H9 (cell line): Measurements from ENCODE around the gene RNF214. TPM values are rescaled to one million over a fixed set of nuclear protein-coding genes. Genes with fewer than 3 reads are reported as not detected.
A peak's percentile ranks its signal among the peaks of the same experiment; 100 is the strongest.

Experiments used
- DNase-seq: peaks from one replicate; pipeline ENCODE4 v3.0.0-alpha.2; 2017
- H2AFZ ChIP-seq: one replicate; pipeline ENCODE4 v1.6.1; 2013; ENCODE audit warnings: mild to moderate bottlenecking, low read length, control low read depth, moderate library complexity
- H2AK5ac ChIP-seq: 2 replicates; pipeline ENCODE4 v1.6.1; 2013; ENCODE audit warnings: low read length, control low read depth, mixed read lengths; ENCODE audit not compliant: insufficient read length
- H2BK120ac ChIP-seq: one replicate; pipeline ENCODE4 v1.6.1; 2013; ENCODE audit warnings: low read depth, mild to moderate bottlenecking, low read length, control low read depth, inconsistent platforms; ENCODE audit not compliant: poor library complexity, severe bottlenecking
- H2BK12ac ChIP-seq: 2 replicates; pipeline ENCODE4 v1.6.1; 2013; ENCODE audit warnings: low read length, control low read depth, mixed read lengths, low read depth; ENCODE audit not compliant: insufficient read length
- H2BK15ac ChIP-seq: 2 replicates; pipeline ENCODE4 v1.6.1; 2013; ENCODE audit warnings: low read depth, low read length, control low read depth
- H2BK20ac ChIP-seq: one replicate; pipeline ENCODE4 v1.6.1; 2013; ENCODE audit warnings: low read depth, mild to moderate bottlenecking, low read length, control low read depth, inconsistent platforms; ENCODE audit not compliant: poor library complexity, severe bottlenecking
- H2BK5ac ChIP-seq: 2 replicates; pipeline ENCODE4 v1.6.1; 2013; ENCODE audit warnings: low read length, control low read depth, mixed read lengths; ENCODE audit not compliant: insufficient read length
- H3K14ac ChIP-seq: 2 replicates; pipeline ENCODE4 v1.6.1; 2013; ENCODE audit warnings: low read length, control low read depth; ENCODE audit not compliant: insufficient read depth
- H3K18ac ChIP-seq: 2 replicates; pipeline ENCODE4 v1.6.1; 2013; ENCODE audit warnings: low read depth, mild to moderate bottlenecking, mixed read lengths, low read length, control low read depth; ENCODE audit not compliant: insufficient read length
- H3K23ac ChIP-seq: 2 replicates; pipeline ENCODE4 v1.6.1; 2013; ENCODE audit warnings: low read length, control low read depth, mixed read lengths, low read depth; ENCODE audit not compliant: insufficient read length
- H3K23me2 ChIP-seq: 2 replicates; pipeline ENCODE4 v1.6.1; 2013; ENCODE audit warnings: low read depth, mild to moderate bottlenecking, mixed read lengths, low read length, control low read depth; ENCODE audit not compliant: insufficient read length, poor library complexity, severe bottlenecking
- H3K27ac ChIP-seq: 2 replicates; pipeline ENCODE4 v1.5.1; 2013; ENCODE audit warnings: low read length, control low read depth, mixed read lengths, low read depth; ENCODE audit not compliant: insufficient read length
- H3K27me3 ChIP-seq: 2 replicates; pipeline ENCODE4 v1.6.1; 2013; ENCODE audit warnings: low read length, control low read depth, inconsistent platforms; ENCODE audit not compliant: insufficient read depth
- H3K4ac ChIP-seq: 2 replicates; pipeline ENCODE4 v1.6.1; 2013; ENCODE audit warnings: low read depth, mild to moderate bottlenecking, control low read depth, inconsistent platforms, low read length, moderate library complexity
- H3K4me1 ChIP-seq: 2 replicates; pipeline ENCODE4 v1.6.1; 2013; ENCODE audit warnings: low read length, control low read depth, inconsistent platforms; ENCODE audit not compliant: insufficient read depth
- H3K4me2 ChIP-seq: 2 replicates; pipeline ENCODE4 v1.6.1; 2013; ENCODE audit warnings: low read length, control low read depth, mixed read lengths; ENCODE audit not compliant: insufficient read length, insufficient read depth
- H3K56ac ChIP-seq: 2 replicates; pipeline ENCODE4 v1.6.1; 2013; ENCODE audit warnings: low read depth, mild to moderate bottlenecking, mixed read lengths, low read length, control low read depth; ENCODE audit not compliant: insufficient read length
- H3K79me1 ChIP-seq: 2 replicates; pipeline ENCODE4 v1.6.1; 2013; ENCODE audit warnings: low read depth, mild to moderate bottlenecking, moderate library complexity, low read length, control low read depth, inconsistent platforms; ENCODE audit not compliant: insufficient read depth, poor library complexity, severe bottlenecking
- H3K79me2 ChIP-seq: 2 replicates; pipeline ENCODE4 v1.6.1; 2013; ENCODE audit warnings: low read length, control low read depth, inconsistent platforms; ENCODE audit not compliant: insufficient read depth
- H3K9ac ChIP-seq: 2 replicates; pipeline ENCODE4 v1.6.1; 2013; ENCODE audit warnings: low read length, control low read depth, mixed read lengths; ENCODE audit not compliant: insufficient read length; ENCODE audit errors: extremely low read depth
- H3K9me3 ChIP-seq: one replicate; pipeline ENCODE4 v1.6.1; 2013; ENCODE audit warnings: low read depth, low read length, inconsistent platforms; ENCODE audit not compliant: control insufficient read depth
- H3T11ph ChIP-seq: one replicate; pipeline ENCODE4 v1.6.1; 2013; ENCODE audit warnings: mild to moderate bottlenecking, low read length, control low read depth, inconsistent platforms
- H4K20me1 ChIP-seq: one replicate; pipeline ENCODE4 v1.6.1; 2013; ENCODE audit not compliant: control insufficient read depth, insufficient read length, insufficient read depth
- H4K5ac ChIP-seq: 2 replicates; pipeline ENCODE4 v1.6.1; 2013; ENCODE audit warnings: low read depth, mild to moderate bottlenecking, mixed read lengths, low read length, control low read depth; ENCODE audit not compliant: insufficient read length
- H4K8ac ChIP-seq: replicated peaks from 2 replicates; pipeline ENCODE4 v1.6.1; 2013; ENCODE audit warnings: low read length, control low read depth, mixed read lengths, low read depth; ENCODE audit not compliant: insufficient read length
- H4K91ac ChIP-seq: 2 replicates; pipeline ENCODE4 v1.6.1; 2013; ENCODE audit warnings: low read depth, mild to moderate bottlenecking, moderate library complexity, mixed read lengths, low read length, control low read depth; ENCODE audit not compliant: insufficient read length
- H3K27ac Mint-ChIP-seq, 3 experiments: 2 replicates in 2 of 3; 3 replicates in 1 of 3; pipeline ENCODE4 v1.8.0; 2020 to 2021; ENCODE audit warnings: mixed read lengths in 3 of 3, mild to moderate bottlenecking in 1 of 3, moderate library complexity in 1 of 3
- H3K27me3 Mint-ChIP-seq: 2 replicates; pipeline ENCODE4 v1.8.0; 2021; ENCODE audit warnings: low read depth, mild to moderate bottlenecking, moderate library complexity, mixed read lengths
- H3K36me3 Mint-ChIP-seq, 3 experiments: 2 replicates in 2 of 3; 3 replicates in 1 of 3; pipeline ENCODE4 v1.8.0; 2020 to 2021; ENCODE audit warnings: low read depth in 3 of 3, mixed read lengths in 3 of 3; ENCODE audit not compliant: insufficient read depth in 1 of 3
- H3K4me1 Mint-ChIP-seq, 2 experiments: 2 replicates each; pipeline ENCODE4 v1.8.0; 2020; ENCODE audit warnings: mixed read lengths in 2 of 2
- H3K4me3 Mint-ChIP-seq, 2 experiments: 2 replicates in 1 of 2; 3 replicates in 1 of 2; pipeline ENCODE4 v1.8.0; 2020 to 2021; ENCODE audit warnings: mild to moderate bottlenecking in 2 of 2, mixed read lengths in 2 of 2, moderate library complexity in 1 of 2
- H3K9me3 Mint-ChIP-seq, 2 experiments: 2 replicates in 1 of 2; 3 replicates in 1 of 2; pipeline ENCODE4 v1.8.0; 2020; ENCODE audit warnings: mild to moderate bottlenecking in 2 of 2, mixed read lengths in 2 of 2, moderate library complexity in 1 of 2
- WGBS: extraction: QIAGEN DNeasy Blood & Tissue Kit; methylation state at CpG from one replicate; pipeline ENCODE4 v1.1.7; 2013; ENCODE audit warnings: missing lambda C conversion rate, low lambda C conversion rate, mixed read lengths; ENCODE audit not compliant: insufficient read length; ENCODE audit errors: extremely low coverage; 5-methylcytosine and 5-hydroxymethylcytosine counted together
- total RNA-seq: library from RNA; stranded (reverse); gene quantifications from 2 replicates; pipeline ENCODE4 v1.2.1, GENCODE V29; 2021
- TF ChIP-seq, protein P1 (sequence below): fragments of 200-600 bp; sonication (generic); conservative IDR thresholded peaks from 3 replicates; pipeline ENCODE4 v1.8.0; 2021; ENCODE audit warnings: antibody characterized with exemption, mild to moderate bottlenecking

The RNF214 gene
- total RNA-seq, 1 experiment from 2014 or later = 26.0 TPM

DNA sequence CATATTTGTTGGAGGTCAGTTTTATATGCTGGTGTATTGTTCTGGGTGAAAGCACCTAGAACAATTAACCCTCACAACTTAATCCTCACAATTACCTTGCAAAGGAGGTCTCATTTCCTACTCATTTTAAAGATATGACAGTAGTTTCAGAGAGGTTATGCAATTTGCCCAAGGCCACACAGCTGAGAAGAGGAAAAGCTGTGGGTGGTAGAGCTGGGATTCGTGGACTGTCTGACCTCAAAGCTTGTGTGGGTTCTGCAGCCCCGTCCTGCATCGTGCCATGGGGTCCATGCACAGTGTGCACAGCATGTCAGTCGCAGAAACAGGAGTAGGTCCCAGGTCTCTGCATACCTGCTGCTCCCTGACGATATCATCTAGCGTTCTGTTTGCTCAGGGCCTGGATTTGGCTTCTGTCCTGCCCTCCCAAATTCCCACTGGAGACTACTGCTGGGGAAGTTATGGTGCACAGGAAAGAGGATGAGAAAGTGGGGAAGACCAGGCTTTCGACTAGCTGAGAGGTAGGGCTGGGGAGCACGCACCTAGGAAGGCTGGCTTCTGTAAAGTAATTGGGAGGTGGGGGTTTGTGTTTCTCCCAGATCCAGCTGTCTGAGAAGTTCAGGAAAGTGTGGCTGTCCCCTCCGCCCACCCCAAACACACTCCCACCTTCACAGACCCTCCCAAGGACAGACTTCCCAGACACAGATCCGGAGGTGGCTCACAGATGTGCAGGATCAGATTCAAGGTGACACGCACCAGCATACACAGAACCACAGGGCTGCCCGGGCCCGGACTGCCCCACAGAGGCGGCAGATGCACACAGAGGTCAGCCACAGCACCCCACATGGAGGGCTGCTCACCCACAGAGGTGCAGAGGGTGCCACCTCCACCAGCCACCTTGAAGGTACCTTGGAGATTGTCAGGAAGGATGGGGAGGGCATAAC is 81.6 kb downstream of the RNF214 start:
- no peak overlapping the region for H3T11ph ChIP-seq
- no peak for DNase-seq
- H2BK120ac ChIP-seq = no peak overlapping the region
- H4K20me1 ChIP-seq = no peaks in the 10 kb centered on the region
- TF ChIP-seq, protein P1, sequence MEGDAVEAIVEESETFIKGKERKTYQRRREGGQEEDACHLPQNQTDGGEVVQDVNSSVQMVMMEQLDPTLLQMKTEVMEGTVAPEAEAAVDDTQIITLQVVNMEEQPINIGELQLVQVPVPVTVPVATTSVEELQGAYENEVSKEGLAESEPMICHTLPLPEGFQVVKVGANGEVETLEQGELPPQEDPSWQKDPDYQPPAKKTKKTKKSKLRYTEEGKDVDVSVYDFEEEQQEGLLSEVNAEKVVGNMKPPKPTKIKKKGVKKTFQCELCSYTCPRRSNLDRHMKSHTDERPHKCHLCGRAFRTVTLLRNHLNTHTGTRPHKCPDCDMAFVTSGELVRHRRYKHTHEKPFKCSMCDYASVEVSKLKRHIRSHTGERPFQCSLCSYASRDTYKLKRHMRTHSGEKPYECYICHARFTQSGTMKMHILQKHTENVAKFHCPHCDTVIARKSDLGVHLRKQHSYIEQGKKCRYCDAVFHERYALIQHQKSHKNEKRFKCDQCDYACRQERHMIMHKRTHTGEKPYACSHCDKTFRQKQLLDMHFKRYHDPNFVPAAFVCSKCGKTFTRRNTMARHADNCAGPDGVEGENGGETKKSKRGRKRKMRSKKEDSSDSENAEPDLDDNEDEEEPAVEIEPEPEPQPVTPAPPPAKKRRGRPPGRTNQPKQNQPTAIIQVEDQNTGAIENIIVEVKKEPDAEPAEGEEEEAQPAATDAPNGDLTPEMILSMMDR = no peak
- H4K5ac ChIP-seq = no peak overlapping the region
- no peak overlapping the region for H3K56ac ChIP-seq
- no peak overlapping the region for H2BK15ac ChIP-seq
- H2AK5ac ChIP-seq = no peak overlapping the region
- H3K79me1 ChIP-seq = no peaks in the 10 kb centered on the region
- H3K4me2 ChIP-seq = no peak overlapping the region
- Mint-ChIP-seq H3K27me3 (peaks cover 7% of the 10 kb centered on the region), H3K36me3 (no peaks in the 10 kb centered on the region), H3K9me3 (no peaks in the 10 kb centered on the region), H3K27ac (no peak overlapping the region), H3K4me3 (peak overlapping the region; percentile 65 to 79), H3K4me1 (peaks cover 13 to 15% of the 10 kb centered on the region in 2 experiments)
- no peak overlapping the region; the same call in 1 of the 2 replicates for H3K14ac ChIP-seq
- no peaks in the 10 kb centered on the region for H3K4me1 ChIP-seq
- H3K23ac ChIP-seq = no peak overlapping the region
- H3K9ac ChIP-seq = no peak overlapping the region
- H2BK5ac ChIP-seq = no peak overlapping the region
- no peak overlapping the region for H4K8ac ChIP-seq
- H3K9me3 ChIP-seq = no peaks in the 10 kb centered on the region
- H3K27me3 ChIP-seq = no peaks in the 10 kb centered on the region
- no peak overlapping the region for H3K27ac ChIP-seq
- H4K91ac ChIP-seq = no peak overlapping the region
- peaks cover 10% of the 10 kb centered on the region for H3K23me2 ChIP-seq
- H3K79me2 ChIP-seq = no peaks in the 10 kb centered on the region
- no CpG with 5 or more reads among the region's 14 CpGs for WGBS
- H3K18ac ChIP-seq = no peak overlapping the region
- H2BK20ac ChIP-seq = no peak overlapping the region
- H2BK12ac ChIP-seq = no peak overlapping the region
- H3K4ac ChIP-seq = no peak overlapping the region
- H2AFZ ChIP-seq = no peak overlapping the region
